Measurements from ENCODE around the gene HLA-DOB.

The HLA-DOB gene

GRCh38 chr6:32830936-32831335, 14.1 kb upstream of the HLA-DOB start:
- no peak for DNase-seq (ENCODE audit: low spot score)
- in situ Hi-C loops (cut with MboI; ENCODE audit: low pct_unique_long_range_greater_than_20kb, low sequenced_read_pairs, unreplicated experiment), result no loop called here

GRCh38 chr6:32830017-32830416, 13.2 kb upstream of the HLA-DOB start:
- in situ Hi-C loops (cut with MboI; ENCODE audit: low pct_unique_long_range_greater_than_20kb, low sequenced_read_pairs, unreplicated experiment), result no loop called here
- DNase-seq (ENCODE audit: low spot score), result no peak
- no peak for TF ChIP-seq CTCF (IDR thresholded peaks at IDR 0.05; ENCODE audit: extremely low read depth, insufficient read depth, missing control alignments)

More at GRCh38 chr6:32830936-32831335, 14.1 kb upstream of the HLA-DOB start:
- no peak for TF ChIP-seq CTCF (IDR thresholded peaks at IDR 0.05; ENCODE audit: extremely low read depth, insufficient read depth, missing control alignments)

- no peak for DNase-seq (ENCODE audit: low spot score)
- in situ Hi-C loops (cut with MboI; ENCODE audit: low pct_unique_long_range_greater_than_20kb, low sequenced_read_pairs, unreplicated experiment), result no loop called here
- TF ChIP-seq CTCF (IDR thresholded peaks at IDR 0.05; ENCODE audit: extremely low read depth, insufficient read depth, missing control alignments), result no peak
Measured at GRCh38 chr6:32829495-32829894, 12.7 kb upstream of the HLA-DOB start.

- no peak for TF ChIP-seq CTCF (IDR thresholded peaks at IDR 0.05; ENCODE audit: extremely low read depth, insufficient read depth, missing control alignments)
- in situ Hi-C loops (cut with MboI; ENCODE audit: low pct_unique_long_range_greater_than_20kb, low sequenced_read_pairs, unreplicated experiment), result no loop called here
- no peak for DNase-seq (ENCODE audit: low spot score)
Measured at GRCh38 chr6:32827025-32827424, 10.2 kb upstream of the HLA-DOB start.

- in situ Hi-C loops (cut with MboI; ENCODE audit: low pct_unique_long_range_greater_than_20kb, low sequenced_read_pairs, unreplicated experiment), result no loop called here
- no peak for DNase-seq (ENCODE audit: low spot score)
- TF ChIP-seq CTCF (IDR thresholded peaks at IDR 0.05; ENCODE audit: extremely low read depth, insufficient read depth, missing control alignments), result peak; percentile 15
Measured at GRCh38 chr6:32825966-32826365, 9.2 kb upstream of the HLA-DOB start.

- in situ Hi-C loops (cut with MboI; ENCODE audit: low pct_unique_long_range_greater_than_20kb, low sequenced_read_pairs, unreplicated experiment), result no loop called here
- no peak for TF ChIP-seq CTCF (IDR thresholded peaks at IDR 0.05; ENCODE audit: extremely low read depth, insufficient read depth, missing control alignments)
- no peak for DNase-seq (ENCODE audit: low spot score)
Measured at GRCh38 chr6:32819729-32820128, 2.9 kb upstream of the HLA-DOB start.

- no peak for TF ChIP-seq CTCF (IDR thresholded peaks at IDR 0.05; ENCODE audit: extremely low read depth, insufficient read depth, missing control alignments)
- no peak for DNase-seq (ENCODE audit: low spot score)
- in situ Hi-C loops (cut with MboI; ENCODE audit: low pct_unique_long_range_greater_than_20kb, low sequenced_read_pairs, unreplicated experiment), result no loop called here
Measured at GRCh38 chr6:32818867-32819266, 2.1 kb upstream of the HLA-DOB start.

All from GM13977 (cell line).